Measurements from ENCODE around the gene KLHL30. TPM values are rescaled to one million over a fixed set of nuclear protein-coding genes. Genes with fewer than 3 reads are reported as not detected.
"Not testable (repeated sequence)": the region's sequence is repeated elsewhere in the genome, so short reads cannot be mapped to it uniquely, and the experiment has no call there.

Gene KLHL30
- total RNA-seq, 1 donor from 2014 or later = not detected

GRCh38 chr2:238101891-238102841 is 36.3 kb upstream of the KLHL30 start:
- DNase-seq = no peak

DNA sequence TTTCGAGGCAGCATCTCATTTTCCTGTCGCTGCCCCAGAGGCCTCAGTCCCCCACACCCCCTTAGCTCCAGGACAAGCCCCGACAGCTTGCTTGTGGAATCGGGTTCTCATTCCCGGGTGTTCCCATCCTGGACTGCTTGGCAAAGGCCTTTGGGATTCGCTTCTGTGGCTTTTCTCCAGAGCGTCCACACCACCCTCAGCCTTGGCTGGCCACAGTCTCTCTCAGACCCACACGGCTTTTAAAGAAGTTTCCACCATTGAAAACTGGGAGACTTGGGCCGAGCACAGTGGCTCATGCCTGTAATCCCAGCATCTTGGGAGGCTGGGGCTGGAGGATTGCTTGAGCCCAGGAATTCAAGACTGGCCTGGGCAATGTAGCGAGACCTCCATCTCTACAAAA is 35.6 kb upstream of the KLHL30 start:
- no peak for DNase-seq

GRCh38 chr2:238103465-238104225 is 34.8 kb upstream of the KLHL30 start:
- DNase-seq = no peak

DNA sequence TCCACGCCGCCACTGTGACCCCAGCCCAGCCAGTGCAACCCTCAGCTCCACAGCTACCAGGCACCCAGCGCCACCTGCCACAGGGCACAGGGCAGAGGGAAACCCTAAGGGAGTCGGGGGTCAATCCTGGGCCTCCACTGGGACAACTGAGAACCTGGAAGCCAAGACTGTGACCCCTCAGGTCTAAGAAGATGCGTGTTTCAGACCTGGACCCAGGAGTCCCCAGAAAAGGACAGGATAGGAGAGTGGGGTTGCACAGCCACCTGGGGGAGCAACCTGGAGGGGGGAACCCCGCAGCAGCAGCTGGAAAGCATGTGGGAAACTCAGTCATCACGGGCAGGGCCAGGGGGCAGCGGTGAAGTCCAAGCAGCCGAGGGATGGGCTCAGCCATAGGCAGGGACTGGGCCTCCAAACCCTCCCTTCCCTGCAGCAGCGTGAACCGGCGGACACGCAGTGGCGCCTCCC is 34.2 kb upstream of the KLHL30 start:
- DNase-seq = no peak

DNA sequence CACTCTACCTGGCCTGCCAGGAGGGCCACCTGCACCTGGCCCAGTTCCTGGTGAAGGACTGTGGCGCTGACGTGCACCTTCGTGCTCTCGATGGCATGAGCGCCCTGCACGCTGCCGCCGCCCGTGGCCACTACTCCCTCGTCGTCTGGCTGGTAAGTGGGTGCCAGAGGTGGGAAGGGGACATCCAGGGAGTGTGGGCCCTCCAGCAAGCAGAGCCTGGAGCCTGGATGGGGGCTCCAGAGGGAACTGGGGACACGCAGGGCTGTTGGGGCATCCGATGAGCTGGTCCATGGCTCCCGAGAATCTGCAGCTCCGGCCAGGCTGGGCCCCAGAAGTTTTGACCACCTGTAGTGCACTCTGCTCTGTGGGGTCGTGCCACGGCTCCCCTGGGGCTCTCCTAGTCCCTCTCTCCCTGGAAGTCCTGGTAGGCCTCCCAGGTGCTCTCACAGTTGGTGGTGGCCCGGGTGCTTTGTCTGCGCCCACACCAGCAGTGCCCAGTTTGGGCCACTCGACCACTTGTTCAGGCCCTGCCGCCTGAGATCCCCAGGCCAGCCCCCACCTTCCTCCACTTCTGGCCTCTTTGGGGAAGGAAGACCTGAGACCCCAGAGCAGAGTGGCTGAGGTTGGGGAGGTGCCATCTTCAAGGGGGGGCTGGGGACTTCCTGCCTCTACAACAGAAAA is 33.6 kb upstream of the KLHL30 start:
- DNase-seq = no peak

DNA sequence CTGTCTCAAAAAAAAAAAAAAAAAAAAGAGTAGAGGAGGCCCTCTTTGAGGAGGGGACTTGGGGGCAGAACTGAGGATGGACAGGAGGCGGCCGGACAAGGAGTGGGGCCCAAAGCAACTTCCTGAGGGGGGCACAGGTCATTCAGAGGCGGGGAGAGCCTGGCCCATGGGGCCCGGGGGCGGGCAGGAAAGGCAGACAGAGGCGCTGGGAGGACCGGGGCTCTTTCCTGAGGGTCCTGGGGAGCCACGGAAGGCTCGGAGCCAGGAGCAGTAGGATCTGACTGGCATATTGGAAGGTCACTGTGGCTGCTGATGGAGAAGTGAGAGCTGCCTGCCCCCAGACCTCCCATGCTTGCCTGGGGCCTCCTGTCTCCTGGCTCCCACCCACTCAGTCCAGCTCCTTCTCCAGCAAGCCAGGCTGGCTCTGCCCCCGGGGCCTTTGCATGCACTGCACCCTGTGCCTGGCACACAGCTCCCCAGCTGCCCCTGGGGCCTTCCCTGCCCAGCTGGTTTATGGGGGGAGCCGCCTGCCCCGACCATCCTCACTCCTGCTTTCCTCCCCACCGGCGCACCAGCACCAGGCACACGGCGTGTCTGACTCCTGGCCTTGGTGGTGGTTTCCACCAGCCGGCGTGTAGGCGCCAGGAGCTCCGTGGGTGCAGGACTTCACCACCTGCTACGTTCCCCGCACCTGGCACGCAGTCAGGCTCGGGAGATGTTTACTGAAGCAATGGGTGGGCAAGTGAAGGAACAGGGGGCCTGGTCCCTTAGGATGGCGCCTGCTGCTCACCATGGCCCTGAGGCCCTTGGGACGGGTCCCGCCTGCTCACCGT is 32.7 kb upstream of the KLHL30 start:
- DNase-seq = no peak

- no peak for DNase-seq
Observed at GRCh38 chr2:238106339-238106697, 32.1 kb upstream of the KLHL30 start.

- DNase-seq = peak; percentile 30
Observed at GRCh38 chr2:238106698-238107524, 31.6 kb upstream of the KLHL30 start.

DNA sequence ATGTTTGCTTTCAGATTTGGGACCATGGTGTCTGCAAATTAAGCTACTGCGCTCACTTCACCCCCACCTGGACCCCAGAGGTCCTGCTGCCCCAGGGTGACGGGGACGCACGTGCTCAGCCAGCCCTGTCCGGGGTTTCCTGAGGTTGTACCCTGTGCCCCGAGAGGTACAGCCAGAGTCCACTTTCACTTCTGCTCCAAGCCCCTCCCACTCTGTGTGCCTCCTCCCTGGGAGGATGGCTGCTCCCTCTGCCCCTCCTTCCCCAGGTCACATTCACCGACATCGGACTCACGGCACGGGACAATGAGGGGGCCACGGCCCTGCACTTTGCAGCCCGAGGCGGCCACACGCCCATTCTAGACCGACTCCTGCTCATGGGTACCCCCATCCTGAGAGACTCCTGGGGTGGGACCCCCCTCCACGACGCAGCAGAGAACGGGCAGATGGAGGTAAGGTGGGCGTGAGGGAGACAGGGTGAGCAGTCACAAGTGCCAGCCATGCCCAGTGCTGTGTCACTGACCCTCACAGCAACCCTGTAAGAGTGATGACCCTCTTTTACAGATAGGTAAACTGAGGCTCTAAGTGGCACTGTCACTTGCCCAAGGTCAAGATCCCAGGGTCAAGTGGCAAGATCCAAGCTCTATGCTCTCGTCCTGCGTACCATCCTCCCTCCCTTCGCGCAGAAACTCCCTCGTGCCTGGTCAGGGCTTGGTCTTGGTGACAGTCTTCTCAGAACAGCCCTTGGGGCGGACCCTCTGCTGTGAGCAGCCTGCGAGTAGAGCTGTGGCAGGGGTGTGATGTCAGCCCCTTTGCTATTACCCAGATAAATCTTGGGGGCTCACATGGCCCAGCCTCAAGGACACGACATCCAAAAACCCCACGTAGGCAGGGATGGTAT is 30.7 kb upstream of the KLHL30 start:
- no peak for DNase-seq

DNA sequence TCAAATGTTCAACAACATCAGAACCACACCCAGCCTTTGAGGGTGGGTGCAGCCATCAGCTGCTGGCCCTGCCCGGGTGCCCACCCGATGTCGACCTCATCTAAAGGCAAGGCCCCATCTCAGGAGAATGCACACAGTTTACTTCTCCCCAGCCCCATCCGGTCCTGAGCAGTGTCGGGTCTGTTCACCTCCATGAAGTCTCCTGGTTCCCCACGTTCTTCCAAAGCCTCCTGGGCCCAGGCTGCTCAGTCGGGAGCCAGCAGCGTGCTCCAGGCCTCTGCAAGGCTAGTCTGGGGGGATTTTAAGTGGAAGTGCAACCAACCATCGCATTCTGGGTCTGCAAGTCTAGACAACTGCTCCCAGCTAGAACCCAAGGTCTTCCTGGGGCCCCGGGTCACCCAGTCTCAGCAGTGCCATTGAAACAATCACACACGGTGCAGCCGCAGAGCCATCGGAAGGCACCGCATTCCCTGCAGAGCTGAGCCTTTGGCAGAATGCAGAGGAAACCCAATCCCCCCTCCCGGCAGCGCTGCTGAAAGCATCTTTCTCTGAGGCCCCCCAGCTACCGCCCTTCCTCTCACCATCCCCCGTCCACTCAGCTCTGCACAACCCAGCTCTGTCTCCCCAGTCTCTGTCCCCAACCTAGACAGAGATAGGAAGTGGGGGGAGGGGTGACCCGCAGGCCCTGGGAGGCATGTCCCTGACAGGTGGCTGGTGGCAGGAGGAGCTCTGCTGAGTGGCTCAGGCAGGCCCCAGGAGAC is 29.9 kb upstream of the KLHL30 start:
- no peak for DNase-seq

GRCh38 chr2:238113611-238114010 is 24.9 kb upstream of the KLHL30 start:
- DNase-seq = no peak

DNA sequence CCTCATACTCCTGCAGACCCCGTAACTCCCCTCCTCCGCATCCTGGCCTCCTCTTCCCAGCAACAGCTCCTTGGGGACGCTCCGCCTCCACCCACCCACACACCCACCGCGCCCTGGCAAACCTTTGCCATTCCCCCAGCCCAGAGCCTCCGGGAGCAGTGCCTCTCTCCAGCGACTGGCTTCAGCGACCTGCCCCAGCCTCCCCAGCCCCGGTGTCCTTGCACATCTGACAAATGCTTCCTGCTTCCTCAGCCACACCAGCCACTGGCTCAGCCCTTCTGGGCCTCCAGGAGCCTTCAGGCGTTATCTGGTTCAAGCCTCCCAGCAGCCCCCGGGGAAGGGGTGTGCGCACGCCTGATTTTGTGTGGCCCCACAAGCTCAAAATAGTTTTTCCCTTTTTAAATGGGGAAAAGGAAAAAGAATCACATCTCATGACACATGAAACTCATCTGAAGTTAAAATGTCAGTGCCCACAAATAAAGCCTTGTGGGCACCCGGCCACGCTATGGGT is 24.1 kb upstream of the KLHL30 start:
- no peak for DNase-seq

GRCh38 chr2:238114851-238115660 is 23.4 kb upstream of the KLHL30 start:
- DNase-seq = no peak

DNA sequence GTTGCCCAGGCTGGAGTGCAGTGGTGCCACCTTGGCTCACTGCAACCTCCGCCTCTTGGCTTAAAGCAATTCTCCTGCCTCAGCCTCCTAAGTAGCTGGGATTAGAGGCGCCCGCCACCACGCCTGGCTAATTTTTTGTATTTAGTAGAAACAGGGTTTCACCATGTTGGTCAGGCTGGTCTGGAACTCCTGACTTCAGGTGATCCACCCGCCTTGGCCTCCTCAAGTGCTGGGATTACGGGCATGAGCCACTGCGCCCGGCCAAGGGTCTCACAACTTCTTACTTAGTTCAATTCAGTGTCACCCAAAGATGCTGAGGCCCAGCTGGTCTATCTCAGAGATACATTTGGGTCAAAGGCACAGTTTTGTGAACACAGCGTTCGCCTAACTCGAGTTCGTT is 22.8 kb upstream of the KLHL30 start:
- not testable (repeated sequence) for DNase-seq

GRCh38 chr2:238116298-238117198 is 21.9 kb upstream of the KLHL30 start:
- no peak for DNase-seq

GRCh38 chr2:238117199-238118154 is 21.0 kb upstream of the KLHL30 start:
- DNase-seq = no peak

Measured in dermis blood vessel endothelial cell (primary cell).